Mucosa of descending colon (tissue), 3 donors: ENCODE data around the gene FSTL5. TPM values are rescaled to one million over a fixed set of nuclear protein-coding genes. Genes with fewer than 3 reads are reported as not detected.

ENCODE experiments used
- ATAC-seq: fragments of 200-7000 bp; cut with Tn5 transposase; one replicate; pipeline ENCODE4 v1.9.1; 2020; ENCODE audit warnings: mild to moderate bottlenecking, moderate library complexity
- DNase-seq, 3 donors: peaks; one replicate each; pipeline ENCODE4 v3.0.0-alpha.2; 2020
- H3K36me3 ChIP-seq: fragments of 200-600 bp; one replicate; pipeline ENCODE4 v1.8.0; 2021; ENCODE audit warnings: low read depth, mild to moderate bottlenecking
- H3K4me1 ChIP-seq: fragments of 200-600 bp; one replicate; pipeline ENCODE4 v1.8.0; 2021; ENCODE audit warnings: low read depth, mild to moderate bottlenecking
- H3K4me3 ChIP-seq: fragments of 200-600 bp; one replicate; pipeline ENCODE4 v1.8.0; 2021; ENCODE audit warnings: mild to moderate bottlenecking
- H3K9me3 ChIP-seq: fragments of 200-600 bp; one replicate; pipeline ENCODE4 v1.8.0; 2021; ENCODE audit warnings: mild to moderate bottlenecking
- intact Hi-C, 2 donors: fragments of 100-400 bp; cut with DNase I in 1 of 2; cut with micrococcal nuclease in 1 of 2; formaldehyde crosslinking; loops; one replicate each; pipeline versions ENCODE4 v1.11.0 to v1.11.1; 2022; cut with DNase I, micrococcal nuclease
- total RNA-seq, 3 donors: library from RNA; stranded (reverse); fragmentation: NEBNext Ultra II Directional in 2 of 3; extraction: Animal tissue kit (Norgen Biotek cat#: 25700) in 2 of 3; gene quantifications; one replicate each; pipeline versions ENCODE4 v1.2.1 to v1.2.4, GENCODE V29; 2021 to 2023
- TF ChIP-seq, protein P1 (sequence below): fragments of 200-600 bp; IDR thresholded peaks from one replicate; pipeline ENCODE4 v1.8.0; 2022; ENCODE audit warnings: antibody characterized with exemption, mild to moderate bottlenecking
- donor health status: DM: no; HTN: no; CAD: no; lungs with moderate emphysema.
- donor health status: DM: no; HTN: no; CAD: no.
- donor health status: DM: no; HTN: yes; CAD: no.

The FSTL5 gene
- total RNA-seq, 3 donors from 2014 or later, result 1.8 TPM; not detected in 2

DNA sequence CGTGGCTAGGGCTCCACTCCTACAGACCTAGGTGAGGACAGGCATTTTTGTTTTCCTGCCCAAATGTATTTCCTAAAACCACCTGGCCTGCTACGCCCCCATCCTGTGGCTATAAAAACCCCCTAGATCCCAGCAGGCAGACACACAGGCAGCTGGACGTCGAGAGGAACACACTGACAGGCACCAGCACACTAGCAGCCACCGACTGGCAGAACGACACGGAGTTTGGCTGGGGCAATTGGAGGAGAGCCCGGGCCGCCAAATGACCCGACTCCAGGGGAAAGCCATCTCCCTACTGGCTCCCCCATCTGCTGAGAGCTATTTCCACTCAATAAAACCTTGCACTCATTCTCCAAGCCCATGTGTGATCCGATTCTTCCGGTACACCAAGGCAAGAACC lies 516.0 kb downstream of the FSTL5 start:
- Histone ChIP-seq H3K4me1 (no peaks in the 10 kb centered on the region), H3K9me3 (peaks cover 2% of the 10 kb centered on the region), H3K4me3 (no peak overlapping the region), H3K36me3 (no peaks in the 10 kb centered on the region)
- intact Hi-C loops, result no loop called here
- DNase-seq, result no peak
- ATAC-seq, result no peak
- TF ChIP-seq, protein P1, sequence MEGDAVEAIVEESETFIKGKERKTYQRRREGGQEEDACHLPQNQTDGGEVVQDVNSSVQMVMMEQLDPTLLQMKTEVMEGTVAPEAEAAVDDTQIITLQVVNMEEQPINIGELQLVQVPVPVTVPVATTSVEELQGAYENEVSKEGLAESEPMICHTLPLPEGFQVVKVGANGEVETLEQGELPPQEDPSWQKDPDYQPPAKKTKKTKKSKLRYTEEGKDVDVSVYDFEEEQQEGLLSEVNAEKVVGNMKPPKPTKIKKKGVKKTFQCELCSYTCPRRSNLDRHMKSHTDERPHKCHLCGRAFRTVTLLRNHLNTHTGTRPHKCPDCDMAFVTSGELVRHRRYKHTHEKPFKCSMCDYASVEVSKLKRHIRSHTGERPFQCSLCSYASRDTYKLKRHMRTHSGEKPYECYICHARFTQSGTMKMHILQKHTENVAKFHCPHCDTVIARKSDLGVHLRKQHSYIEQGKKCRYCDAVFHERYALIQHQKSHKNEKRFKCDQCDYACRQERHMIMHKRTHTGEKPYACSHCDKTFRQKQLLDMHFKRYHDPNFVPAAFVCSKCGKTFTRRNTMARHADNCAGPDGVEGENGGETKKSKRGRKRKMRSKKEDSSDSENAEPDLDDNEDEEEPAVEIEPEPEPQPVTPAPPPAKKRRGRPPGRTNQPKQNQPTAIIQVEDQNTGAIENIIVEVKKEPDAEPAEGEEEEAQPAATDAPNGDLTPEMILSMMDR, result no peak

DNA sequence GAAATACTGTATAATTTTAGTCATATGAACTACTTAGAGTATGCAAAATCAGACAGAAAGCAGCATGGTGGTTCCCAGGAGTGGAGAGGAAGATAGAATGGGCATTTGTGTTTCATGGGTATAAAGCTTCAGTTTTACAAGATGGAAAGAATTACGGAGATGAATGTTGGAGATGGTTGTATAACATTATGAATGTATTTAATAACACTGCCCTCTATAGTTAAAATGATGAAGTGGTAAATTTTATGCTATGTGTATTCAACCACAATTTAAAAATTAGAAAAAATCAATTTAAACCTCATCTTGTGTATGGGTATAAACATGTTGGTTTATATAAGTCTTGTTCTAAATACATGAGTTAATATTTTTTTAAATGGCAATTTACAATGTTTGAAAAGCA lies 521.1 kb downstream of the FSTL5 start:
- intact Hi-C loops, result no loop called here
- Histone ChIP-seq H3K36me3 (no peaks in the 10 kb centered on the region), H3K9me3 (no peaks in the 10 kb centered on the region), H3K4me3 (no peak overlapping the region), H3K4me1 (no peaks in the 10 kb centered on the region)
- TF ChIP-seq, protein P1, result no peak
- no peak for DNase-seq
- no peak for ATAC-seq

DNA sequence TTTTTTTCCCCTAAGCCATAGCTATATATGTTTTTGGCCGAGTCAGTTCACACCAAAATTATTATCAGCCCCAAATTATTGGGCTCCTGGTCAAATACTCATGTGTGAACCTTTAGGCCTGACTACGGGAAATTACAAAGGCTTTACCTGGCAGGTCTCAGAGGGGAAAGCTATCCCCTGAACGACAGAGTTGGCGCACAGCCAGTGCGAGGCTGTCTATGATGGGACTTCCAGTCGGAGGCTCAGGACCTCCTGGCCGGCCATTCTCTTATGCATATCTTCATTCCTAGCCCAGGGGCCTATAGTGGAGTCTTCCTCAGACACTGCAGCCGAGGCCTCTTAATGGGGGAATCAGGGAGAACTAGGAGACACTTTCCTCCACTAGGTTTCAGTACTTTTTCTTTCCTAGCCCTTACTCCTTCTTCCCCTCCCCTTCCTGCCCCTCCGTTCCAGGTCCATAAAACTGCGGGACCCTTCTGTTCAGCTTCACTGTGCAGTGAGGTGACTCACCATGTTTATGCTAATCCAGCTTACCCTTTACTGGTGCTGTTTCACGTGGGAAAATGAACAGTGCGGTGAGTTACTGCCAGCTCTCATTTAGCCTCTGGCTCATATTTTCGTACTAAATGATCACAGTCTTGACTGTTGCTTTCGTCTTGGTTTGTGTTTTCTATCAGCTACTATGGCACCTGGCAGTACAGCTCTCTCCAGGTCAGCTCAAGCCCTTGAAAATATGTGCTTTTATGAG lies 533.9 kb downstream of the FSTL5 start:
- intact Hi-C loops, result no loop called here
- Histone ChIP-seq H3K9me3 (no peaks in the 10 kb centered on the region), H3K36me3 (no peaks in the 10 kb centered on the region), H3K4me1 (no peaks in the 10 kb centered on the region), H3K4me3 (no peak overlapping the region)
- TF ChIP-seq, protein P1, result no peak
- no peak for ATAC-seq
- DNase-seq, result no peak

DNA sequence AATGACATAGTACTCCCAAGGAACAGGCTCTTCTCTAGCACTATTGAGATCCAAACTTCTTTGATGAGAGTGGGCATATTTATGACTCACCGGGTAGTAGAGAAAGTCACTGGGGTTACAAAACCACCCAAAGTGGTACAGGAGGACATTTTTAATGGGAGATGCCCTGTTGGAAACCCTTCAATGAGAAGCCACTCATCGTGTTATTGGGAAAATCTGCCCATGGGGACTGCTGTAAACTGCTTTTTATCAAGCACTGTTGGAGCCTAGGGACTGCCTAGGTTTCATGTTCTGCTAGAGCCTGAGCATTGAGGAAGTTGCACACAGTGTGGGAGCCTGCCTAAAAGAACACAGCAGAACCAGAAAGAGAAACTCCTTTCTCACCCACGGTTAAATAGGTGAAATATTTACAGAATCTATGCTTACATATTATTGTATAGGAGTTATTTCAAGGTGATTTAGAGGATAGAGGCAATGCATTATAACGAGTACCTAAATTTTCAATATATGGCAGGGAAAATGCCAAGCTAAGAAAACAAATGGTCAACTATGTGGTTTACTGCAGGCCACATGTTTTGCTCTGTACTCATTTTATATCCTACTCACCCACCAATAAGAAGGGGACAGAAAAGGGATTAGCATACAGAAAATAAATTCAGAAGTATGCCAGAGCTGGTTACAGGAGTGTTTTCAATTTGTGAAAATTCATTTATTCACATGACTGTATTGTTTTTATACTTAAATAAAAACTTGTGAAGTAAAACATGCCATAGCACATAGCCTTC lies 559.1 kb downstream of the FSTL5 start:
- Histone ChIP-seq H3K9me3 (no peaks in the 10 kb centered on the region), H3K4me3 (no peak overlapping the region), H3K36me3 (no peaks in the 10 kb centered on the region), H3K4me1 (no peaks in the 10 kb centered on the region)
- ATAC-seq, result no peak
- intact Hi-C loops, result no loop called here
- TF ChIP-seq, protein P1, result no peak
- DNase-seq, result no peak

DNA sequence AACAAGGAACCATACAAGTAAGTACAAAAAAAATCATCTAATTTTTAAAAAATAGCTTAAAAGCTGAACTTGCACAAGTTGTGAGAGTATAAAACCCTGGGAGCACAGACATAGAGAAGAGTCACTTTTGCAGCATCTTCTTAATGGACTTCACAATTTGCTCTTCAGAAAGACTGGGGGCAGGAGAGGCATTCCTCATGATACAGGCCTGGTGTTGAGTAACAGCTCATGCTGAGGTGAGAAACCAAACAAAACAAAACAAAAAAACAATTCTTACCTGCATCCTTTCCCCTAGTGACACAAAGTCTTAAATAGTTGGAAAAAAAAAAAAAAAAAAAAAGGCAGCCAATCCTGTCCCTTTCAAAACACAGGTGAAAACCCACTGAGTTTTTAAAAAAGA lies 562.8 kb downstream of the FSTL5 start:
- TF ChIP-seq, protein P1, result no peak
- no peaks in the 10 kb centered on the region for H3K9me3 ChIP-seq
- H3K4me1 ChIP-seq, result no peaks in the 10 kb centered on the region
- DNase-seq, result no peak
- H3K36me3 ChIP-seq, result no peaks in the 10 kb centered on the region
- ATAC-seq, result no peak
- H3K4me3 ChIP-seq, result no peak overlapping the region
- intact Hi-C loops, result no loop called here
